ENCODE data around the gene GFRA4. TPM values are rescaled to one million over a fixed set of nuclear protein-coding genes. Genes with fewer than 3 reads are reported as not detected.

GFRA4 gene
- polyA plus RNA-seq, 1 of the 3 experiments (the other 2 are of a cell fraction) = not detected

- TF ChIP-seq IRF3 (IDR thresholded peaks at IDR 0.05; ENCODE audit: low read depth, low read length) (no peak), FOXM1 (IDR thresholded peaks at IDR 0.05; ENCODE audit: low read depth) (no peak), REST (IDR thresholded peaks at IDR 0.05; ENCODE audit: low read depth, low read length) (no peak), EZH2phosphoT487 (IDR thresholded peaks at IDR 0.05; ENCODE audit: borderline replicate concordance, low read depth) (no peak), EP300 (IDR thresholded peaks at IDR 0.05; ENCODE audit: borderline replicate concordance in 1 of 2, low read depth in 1 of 2, low read length in 1 of 2) (no peak)
These were observed 29.6 kb upstream of the GFRA4 start (continued) for GRCh38 chr20:3692706-3693294.

- POLR2A ChIA-PET = no interaction called here
- Histone ChIP-seq H3K27me3 (ENCODE audit: insufficient read depth) (no peaks in the 10 kb centered on the region), H2AFZ (ENCODE audit: low read depth) (no peak overlapping the region), H3K9ac (no peak overlapping the region), H3K4me2 (no peak overlapping the region), H3K9me2 (no peaks in the 10 kb centered on the region), H3K9me3 (no peaks in the 10 kb centered on the region), H3F3A (replicated peaks; ENCODE audit: insufficient read depth) (no peaks in the 10 kb centered on the region), H3K4me3 (ENCODE audit: low read depth in 2 of 2, low read length in 1 of 2) (no peak overlapping the region), H3K79me2 (ENCODE audit: insufficient read depth) (no peaks in the 10 kb centered on the region), H3K36me3 (replicated peaks in 1 of 2; ENCODE audit: control insufficient read depth in 1 of 2, insufficient read depth in 2 of 2, low read length in 1 of 2) (no peaks in the 10 kb centered on the region), H3K27ac (ENCODE audit: low read depth in 2 of 2, low read length in 1 of 2) (no peak overlapping the region), H3K4me1 (ENCODE audit: control insufficient read depth in 1 of 2, insufficient read depth in 2 of 2, low read depth in 1 of 2, low read length in 1 of 2) (no peaks in the 10 kb centered on the region), H4K20me1 (ENCODE audit: insufficient read depth) (no peaks in the 10 kb centered on the region)
- 58% methylated on average over 7 of the region's 9 CpGs for WGBS (ENCODE audit: low lambda C conversion rate)
- TF ChIP-seq TCF12 (IDR thresholded peaks at IDR 0.05) (no peak), PBX3 (IDR thresholded peaks at IDR 0.05) (no peak), MAX (IDR thresholded peaks at IDR 0.05; ENCODE audit: low read depth) (no peak), GABPA (IDR thresholded peaks at IDR 0.05; ENCODE audit: low read depth) (no peak), FOXM1 (IDR thresholded peaks at IDR 0.05; ENCODE audit: low read depth) (no peak), JUND (IDR thresholded peaks at IDR 0.05) (no peak), EP300 (IDR thresholded peaks at IDR 0.05; ENCODE audit: borderline replicate concordance in 1 of 2, low read depth in 1 of 2, low read length in 1 of 2) (no peak), ELF1 (IDR thresholded peaks at IDR 0.05) (no peak), ZBTB33 (IDR thresholded peaks at IDR 0.05; ENCODE audit: borderline replicate concordance, low read depth) (no peak), CHD2 (IDR thresholded peaks at IDR 0.05; ENCODE audit: low read length, partially characterized antibody) (no peak), IRF3 (IDR thresholded peaks at IDR 0.05; ENCODE audit: low read depth, low read length) (no peak), NRF1 (IDR thresholded peaks at IDR 0.05; ENCODE audit: low read depth, low read length) (no peak), YY1 (IDR thresholded peaks at IDR 0.05; ENCODE audit: low read depth) (no peak), RFX5 (IDR thresholded peaks at IDR 0.05; ENCODE audit: low read length) (no peak)
- CTCF ChIA-PET = interaction anchor here (1.1 to 6.1 kb wide), 5 partner anchors 15 to 129 kb away, joined by 3 to 42 read pairs (median 8); no protein-coding TSS in a partner anchor
- no peak for DNase-seq
These were observed 28.7 kb upstream of the GFRA4 start for GRCh38 chr20:3691897-3692296.
